GM23338 (cell line): ENCODE measurements around the gene SLC48A1. TPM values are rescaled to one million over a fixed set of nuclear protein-coding genes. Genes with fewer than 3 reads are reported as not detected.

Experiments used
- ATAC-seq: fragments of 200-7000 bp; cut with Tn5 transposase; 3 replicates; pipeline ENCODE4 v1.9.1; 2020
- DNase-seq: peaks from one replicate; pipeline ENCODE4 v3.0.0-alpha.2; 2015; ENCODE audit warnings: low spot score
- H2AFZ ChIP-seq: fragments of 200-600 bp; sonication (generic); 2 replicates; pipeline ENCODE4 v1.8.0; 2016; ENCODE audit warnings: antibody characterized with exemption, mild to moderate bottlenecking, moderate library complexity
- H3F3A ChIP-seq: fragments of 200-600 bp; sonication (generic); replicated peaks from 2 replicates; pipeline ENCODE4 v1.8.0; 2017; ENCODE audit warnings: antibody characterized with exemption, mixed run types, low read depth
- H3K27ac ChIP-seq: fragments of 200-600 bp; sonication (generic); 2 replicates; pipeline ENCODE4 v1.6.1; 2016; ENCODE audit warnings: low read depth
- H3K27me3 ChIP-seq: fragments of 200-600 bp; sonication (generic); 2 replicates; pipeline ENCODE4 v1.8.0; 2016; ENCODE audit warnings: mild to moderate bottlenecking, mixed run types, moderate library complexity; ENCODE audit not compliant: insufficient read depth
- H3K36me3 ChIP-seq: fragments of 200-600 bp; sonication (generic); 2 replicates; pipeline ENCODE4 v1.8.0; 2016; ENCODE audit warnings: mild to moderate bottlenecking; ENCODE audit not compliant: insufficient read depth
- H3K4me1 ChIP-seq: fragments of 200-600 bp; sonication (generic); 2 replicates; pipeline ENCODE4 v1.8.0; 2016; ENCODE audit warnings: mild to moderate bottlenecking, moderate library complexity; ENCODE audit not compliant: insufficient read depth
- H3K4me2 ChIP-seq: fragments of 200-600 bp; sonication (generic); 2 replicates; pipeline ENCODE4 v1.7.1; 2017; ENCODE audit warnings: mixed run types
- H3K4me3 ChIP-seq: fragments of 200-600 bp; sonication (generic); 2 replicates; pipeline ENCODE4 v1.6.1; 2016; ENCODE audit warnings: mixed run types
- H3K79me2 ChIP-seq: fragments of 200-600 bp; sonication (generic); replicated peaks from 2 replicates; pipeline ENCODE4 v1.8.0; 2017; ENCODE audit warnings: mild to moderate bottlenecking; ENCODE audit not compliant: insufficient read depth
- H3K9me2 ChIP-seq: fragments of 200-600 bp; sonication (generic); 2 replicates; pipeline ENCODE4 v1.8.0; 2017; ENCODE audit not compliant: insufficient read depth
- H4K20me1 ChIP-seq: fragments of 200-600 bp; sonication (generic); replicated peaks from 2 replicates; pipeline ENCODE4 v1.8.0; 2017; ENCODE audit warnings: mild to moderate bottlenecking; ENCODE audit not compliant: insufficient read depth
- H3K27ac Mint-ChIP-seq: 2 replicates; pipeline ENCODE4 v1.8.0; 2020; ENCODE audit warnings: inconsistent platforms, mild to moderate bottlenecking, moderate library complexity, mixed read lengths
- H3K27me3 Mint-ChIP-seq: 3 replicates; pipeline ENCODE4 v1.8.0; 2022; ENCODE audit warnings: low read depth, mild to moderate bottlenecking, moderate library complexity, mixed read lengths, inconsistent platforms; ENCODE audit not compliant: insufficient read depth, poor library complexity
- H3K36me3 Mint-ChIP-seq: 3 replicates; pipeline ENCODE4 v1.8.0; 2021; ENCODE audit warnings: low read depth, mild to moderate bottlenecking, inconsistent platforms, moderate library complexity, mixed read lengths
- H3K4me1 Mint-ChIP-seq: 3 replicates; pipeline ENCODE4 v1.8.0; 2020; ENCODE audit warnings: mild to moderate bottlenecking, inconsistent platforms, mixed read lengths
- H3K4me3 Mint-ChIP-seq: 3 replicates; pipeline ENCODE4 v1.8.0; 2021; ENCODE audit warnings: moderate library complexity, mild to moderate bottlenecking, inconsistent platforms, mixed read lengths
- H3K9me3 Mint-ChIP-seq: 3 replicates; pipeline ENCODE4 v1.8.0; 2020; ENCODE audit warnings: moderate library complexity, mild to moderate bottlenecking, inconsistent platforms, mixed read lengths
- CREB1 ChIP-seq: fragments of 250-450 bp; sonication (Bioruptor Pico); IDR thresholded peaks from 2 replicates; pipeline ENCODE4 v1.5.0; 2020; ENCODE audit warnings: low read depth, mild to moderate bottlenecking, moderate library complexity
- CTCF ChIP-seq, 2 experiments: fragments of 200-600 bp in 1 of 2; sonication (generic) in 1 of 2; conservative IDR thresholded peaks; 2 replicates each; pipeline versions ENCODE4 v1.5.1 to v1.6.1; 2016 to 2017; ENCODE audit warnings: antibody characterized with exemption in 2 of 2, low read depth in 2 of 2, mild to moderate bottlenecking in 2 of 2, moderate library complexity in 1 of 2
- ETS1 ChIP-seq: IDR thresholded peaks from 2 replicates; pipeline ENCODE4 v1.6.1; 2016; ENCODE audit warnings: antibody characterized with exemption
- EZH2 ChIP-seq: fragments of 200-600 bp; sonication (generic); IDR thresholded peaks from one replicate; pipeline ENCODE4 v1.8.0; 2017; ENCODE audit warnings: antibody characterized with exemption, mild to moderate bottlenecking, low read depth; ENCODE audit not compliant: unreplicated experiment
- EZH2phosphoT487 ChIP-seq: fragments of 200-600 bp; sonication (generic); IDR thresholded peaks from one replicate; pipeline ENCODE4 v1.8.1; 2018; ENCODE audit warnings: antibody characterized with exemption; ENCODE audit not compliant: unreplicated experiment
- JUNB ChIP-seq: IDR thresholded peaks from one replicate; pipeline ENCODE4 v1.6.1; 2016; ENCODE audit warnings: antibody characterized with exemption; ENCODE audit not compliant: unreplicated experiment
- NANOG ChIP-seq: IDR thresholded peaks from 2 replicates; pipeline ENCODE4 v1.6.1; 2016; ENCODE audit warnings: antibody characterized with exemption, borderline replicate concordance
- POLR2AphosphoS5 ChIP-seq: IDR thresholded peaks from 2 replicates; pipeline ENCODE4 v1.6.1; 2016; ENCODE audit warnings: antibody characterized with exemption, low read depth
- REST ChIP-seq: IDR thresholded peaks from one replicate; pipeline ENCODE4 v1.6.1; 2018; ENCODE audit warnings: antibody characterized with exemption; ENCODE audit not compliant: unreplicated experiment
- STAT1 ChIP-seq: IDR thresholded peaks from one replicate; pipeline ENCODE4 v1.6.1; 2016; ENCODE audit warnings: antibody characterized with exemption; ENCODE audit not compliant: unreplicated experiment
- ZNF114 ChIP-seq: fragments of 250-450 bp; sonication (Bioruptor Pico); IDR thresholded peaks from 2 replicates; pipeline ENCODE4 v1.5.0; 2020; ENCODE audit warnings: mild to moderate bottlenecking, moderate library complexity
- ZNF331 ChIP-seq: fragments of 250-450 bp; sonication (Bioruptor Pico); IDR thresholded peaks from 2 replicates; pipeline ENCODE4 v1.5.0; 2020; ENCODE audit warnings: low read depth, mild to moderate bottlenecking, moderate library complexity
- ZNF462 ChIP-seq: fragments of 250-450 bp; sonication (Bioruptor Pico); IDR thresholded peaks from 2 replicates; pipeline ENCODE4 v1.5.0; 2020; ENCODE audit warnings: mild to moderate bottlenecking, moderate library complexity
- polyA plus RNA-seq: library from polyadenylated mRNA; unstranded; fragments of >200 nt; fragmentation: Nextera tagmentation; extraction: Ambion mirVana; gene quantifications from 2 replicates; pipeline ENCODE4 v1.2.1, GENCODE V29; 2016
- total RNA-seq: library from RNA; depleted of rRNA; stranded (reverse); fragments of >200 nt; shearing (Covaris generic); gene quantifications from 2 replicates; pipeline ENCODE4 v1.2.3, GENCODE V29; 2014

The SLC48A1 gene
- total and polyA plus RNA-seq, 2 experiments from 2014 or later, result 5.8 to 9.0 TPM

GRCh38 chr12:47789712-47790489 is 16.9 kb downstream of the SLC48A1 start:
- H3K27me3 ChIP-seq, result no peaks in the 10 kb centered on the region
- H3K36me3 ChIP-seq, result peaks cover 20% of the 10 kb centered on the region
- Mint-ChIP-seq H3K4me1 (no peaks in the 10 kb centered on the region; the same call in 2 of the 3 replicates), H3K9me3 (no peaks in the 10 kb centered on the region; the same call in 2 of the 3 replicates), H3K36me3 (peaks cover 83% of the 10 kb centered on the region), H3K27ac (no peak overlapping the region), H3K4me3 (no peak overlapping the region), H3K27me3 (peaks cover 11% of the 10 kb centered on the region)
- H2AFZ ChIP-seq, result no peak overlapping the region
- H3K4me1 ChIP-seq, result no peaks in the 10 kb centered on the region
- no peak overlapping the region for H3K4me3 ChIP-seq
- peaks cover 6% of the 10 kb centered on the region; the same call in 1 of the 2 replicates for H4K20me1 ChIP-seq
- ATAC-seq (no peak), DNase-seq (no peak)
- H3F3A ChIP-seq, result no peaks in the 10 kb centered on the region
- H3K4me2 ChIP-seq, result no peak overlapping the region
- no peaks in the 10 kb centered on the region for H3K79me2 ChIP-seq
- no peaks in the 10 kb centered on the region for H3K9me2 ChIP-seq
- TF ChIP-seq ZNF462 (CRISPR knock-in tag) (no peak), ETS1 (no peak), NANOG (no peak), STAT1 (no peak), CTCF (conservative IDR thresholded peaks at IDR 0.05; ENCODE audit: low read depth in 2 of 2) (no peak), JUNB (no peak), ZNF114 (no peak), REST (no peak), POLR2AphosphoS5 (no peak), EZH2phosphoT487 (no peak), ZNF331 (CRISPR knock-in tag) (no peak), CREB1 (CRISPR knock-in tag) (no peak), EZH2 (no peak)
- no peak overlapping the region for H3K27ac ChIP-seq
